ENCODE measurements around the gene ARHGAP12.
A peak's percentile ranks its signal among the peaks of the same experiment; 100 is the strongest.

ARHGAP12 gene

GRCh38 chr10:31822616-31823318 lies 105.9 kb downstream of the ARHGAP12 start:
- DNase-seq (ENCODE audit: low spot score) = no peak
- no peak for FAIRE-seq

- DNase-seq (ENCODE audit: low spot score) (no peak), FAIRE-seq (no peak)
These were observed 106.5 kb downstream of the ARHGAP12 start for GRCh38 chr10:31822150-31822549.

- FAIRE-seq (no peak), DNase-seq (ENCODE audit: low spot score) (no peak)
These were observed 107.8 kb downstream of the ARHGAP12 start for GRCh38 chr10:31820778-31821369.

GRCh38 chr10:31820096-31820495 lies 108.5 kb downstream of the ARHGAP12 start:
- no peak for FAIRE-seq
- DNase-seq (ENCODE audit: low spot score) = no peak

GRCh38 chr10:31819391-31819820 lies 109.2 kb downstream of the ARHGAP12 start:
- FAIRE-seq (no peak), DNase-seq (ENCODE audit: low spot score) (no peak)

GRCh38 chr10:31816318-31816717 lies 112.3 kb downstream of the ARHGAP12 start:
- FAIRE-seq (no peak), DNase-seq (ENCODE audit: low spot score) (no peak)

GRCh38 chr10:31808258-31809218 lies 120.1 kb downstream of the ARHGAP12 start:
- peak; percentile 88 for FAIRE-seq

GRCh38 chr10:31804352-31804810 lies 124.2 kb downstream of the ARHGAP12 start:
- DNase-seq (ENCODE audit: low spot score) (no peak), FAIRE-seq (no peak)

More at GRCh38 chr10:31808258-31809218, 120.1 kb downstream of the ARHGAP12 start:
- DNase-seq (ENCODE audit: low spot score) = peak; percentile 46

- DNase-seq (ENCODE audit: low spot score) (no peak), FAIRE-seq (no peak)
These were observed 124.9 kb downstream of the ARHGAP12 start for GRCh38 chr10:31803606-31804351.

- FAIRE-seq (no peak), DNase-seq (ENCODE audit: low spot score) (no peak)
These were observed 129.4 kb downstream of the ARHGAP12 start for GRCh38 chr10:31799181-31799580.

- FAIRE-seq (no peak), DNase-seq (ENCODE audit: low spot score) (no peak)
These were observed 135.9 kb downstream of the ARHGAP12 start for GRCh38 chr10:31792745-31793144.

- DNase-seq (ENCODE audit: low spot score) (no peak), FAIRE-seq (no peak)
These were observed 139.1 kb downstream of the ARHGAP12 start for GRCh38 chr10:31789555-31789954.

GRCh38 chr10:31782701-31783100 lies 145.9 kb downstream of the ARHGAP12 start:
- FAIRE-seq (no peak), DNase-seq (ENCODE audit: low spot score) (no peak)

GRCh38 chr10:31780717-31781116 lies 147.9 kb downstream of the ARHGAP12 start:
- no peak for DNase-seq (ENCODE audit: low spot score)
- FAIRE-seq = no peak

GRCh38 chr10:31778627-31779026 lies 150.0 kb downstream of the ARHGAP12 start:
- FAIRE-seq (no peak), DNase-seq (ENCODE audit: low spot score) (no peak)

- DNase-seq (ENCODE audit: low spot score) (no peak), FAIRE-seq (no peak)
These were observed 152.5 kb downstream of the ARHGAP12 start for GRCh38 chr10:31776159-31776558.

GRCh38 chr10:31774928-31775650 lies 153.5 kb downstream of the ARHGAP12 start:
- DNase-seq (ENCODE audit: low spot score) = no peak
- FAIRE-seq = no peak

GRCh38 chr10:31774299-31774900 lies 154.2 kb downstream of the ARHGAP12 start:
- DNase-seq (ENCODE audit: low spot score) = no peak
- FAIRE-seq = no peak

GRCh38 chr10:31773749-31774298 lies 154.8 kb downstream of the ARHGAP12 start:
- DNase-seq (ENCODE audit: low spot score) (no peak), FAIRE-seq (no peak)
